Measurements from ENCODE around the gene IGBP1.
"Not testable (repeated sequence)": the region's sequence is repeated elsewhere in the genome, so short reads cannot be mapped to it uniquely, and the experiment has no call there.

Gene IGBP1

DNA sequence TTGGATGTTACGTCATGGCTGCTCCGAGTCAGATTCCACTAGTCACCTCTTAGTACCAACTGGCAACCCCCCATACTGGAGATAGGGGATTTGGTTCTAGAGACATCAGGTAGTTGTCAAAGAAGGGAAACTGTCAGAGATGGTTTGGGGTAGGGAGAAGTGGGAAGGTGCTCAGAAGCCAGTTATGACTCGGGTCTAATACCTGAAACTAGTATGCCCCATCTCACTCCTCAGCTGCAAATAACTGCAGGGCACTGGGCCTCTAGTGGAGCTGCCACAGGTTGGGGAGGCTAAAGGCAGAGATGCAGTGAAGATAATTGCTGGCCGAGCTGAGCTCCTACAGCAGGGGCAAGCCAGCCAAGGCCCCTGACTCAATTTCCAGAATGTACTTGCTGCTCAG is 41.0 kb upstream of the IGBP1 start:
- TF ChIP-seq, protein P1, sequence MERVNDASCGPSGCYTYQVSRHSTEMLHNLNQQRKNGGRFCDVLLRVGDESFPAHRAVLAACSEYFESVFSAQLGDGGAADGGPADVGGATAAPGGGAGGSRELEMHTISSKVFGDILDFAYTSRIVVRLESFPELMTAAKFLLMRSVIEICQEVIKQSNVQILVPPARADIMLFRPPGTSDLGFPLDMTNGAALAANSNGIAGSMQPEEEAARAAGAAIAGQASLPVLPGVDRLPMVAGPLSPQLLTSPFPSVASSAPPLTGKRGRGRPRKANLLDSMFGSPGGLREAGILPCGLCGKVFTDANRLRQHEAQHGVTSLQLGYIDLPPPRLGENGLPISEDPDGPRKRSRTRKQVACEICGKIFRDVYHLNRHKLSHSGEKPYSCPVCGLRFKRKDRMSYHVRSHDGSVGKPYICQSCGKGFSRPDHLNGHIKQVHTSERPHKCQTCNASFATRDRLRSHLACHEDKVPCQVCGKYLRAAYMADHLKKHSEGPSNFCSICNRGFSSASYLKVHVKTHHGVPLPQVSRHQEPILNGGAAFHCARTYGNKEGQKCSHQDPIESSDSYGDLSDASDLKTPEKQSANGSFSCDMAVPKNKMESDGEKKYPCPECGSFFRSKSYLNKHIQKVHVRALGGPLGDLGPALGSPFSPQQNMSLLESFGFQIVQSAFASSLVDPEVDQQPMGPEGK (CRISPR knock-in tag; IDR thresholded peaks at IDR 0.05; ENCODE audit: borderline replicate concordance), result no peak
- no peak for ATAC-seq

DNA sequence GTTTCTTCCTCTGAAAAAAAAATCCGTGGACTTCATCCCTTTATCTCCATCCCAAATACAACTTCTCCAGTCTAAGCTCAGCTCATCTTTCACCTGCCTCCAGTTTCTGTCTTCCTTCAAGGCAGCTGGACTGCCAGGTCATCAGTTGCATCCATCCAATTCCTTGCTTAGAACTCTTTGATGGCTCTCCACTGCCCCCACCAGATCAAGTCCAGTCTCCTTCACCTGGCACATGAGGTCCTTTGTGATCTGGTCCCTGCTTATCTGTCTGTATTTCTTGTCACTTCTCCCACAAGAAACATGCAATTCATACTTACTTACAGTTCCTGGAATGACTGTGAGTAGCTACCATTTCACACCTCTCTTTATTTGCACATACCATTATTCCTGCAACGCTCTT is 37.2 kb upstream of the IGBP1 start:
- no peak for TF ChIP-seq SNAI2 (CRISPR knock-in tag; IDR thresholded peaks at IDR 0.05)
- TF ChIP-seq OSR1 (CRISPR knock-in tag; IDR thresholded peaks at IDR 0.05), result no peak
- no peak for TF ChIP-seq PPARA (CRISPR knock-in tag; IDR thresholded peaks at IDR 0.05; ENCODE audit: borderline replicate concordance)
- TF ChIP-seq ARNTL (CRISPR knock-in tag; IDR thresholded peaks at IDR 0.05; ENCODE audit: borderline replicate concordance, low read depth), result no peak
- TF ChIP-seq TCF4 (CRISPR knock-in tag; IDR thresholded peaks at IDR 0.05; ENCODE audit: borderline replicate concordance), result no peak
- ATAC-seq, result peak; percentile 84

DNA sequence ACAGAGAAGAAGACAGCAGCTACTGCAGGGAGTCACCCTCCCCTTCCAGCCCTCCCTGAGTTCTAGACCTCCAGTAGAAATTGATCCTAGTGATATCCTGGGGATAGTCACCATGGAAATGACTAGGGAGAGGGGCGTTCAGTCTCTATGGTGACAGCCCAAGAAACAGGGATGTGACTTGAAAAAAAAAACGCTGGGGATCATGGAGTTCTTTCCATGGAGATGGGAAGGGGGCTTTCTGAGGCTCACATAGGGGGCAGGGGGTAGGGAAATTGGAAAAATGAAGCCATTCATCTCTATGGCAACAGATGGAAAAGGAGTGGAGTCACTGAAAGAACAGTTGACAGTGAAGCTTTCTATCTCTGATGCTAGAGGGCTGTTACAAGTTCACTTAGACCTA is 28.0 kb upstream of the IGBP1 start:
- no peak for ATAC-seq
- TF ChIP-seq ZNF565 (CRISPR knock-in tag; conservative IDR thresholded peaks at IDR 0.05; ENCODE audit: low read depth) (no peak), GLIS3 (CRISPR knock-in tag; IDR thresholded peaks at IDR 0.05) (no peak), SNAI2 (CRISPR knock-in tag; IDR thresholded peaks at IDR 0.05) (no peak), ZC3H10 (CRISPR knock-in tag; IDR thresholded peaks at IDR 0.05) (no peak), RARB (CRISPR knock-in tag; IDR thresholded peaks at IDR 0.05) (no peak), OSR1 (CRISPR knock-in tag; IDR thresholded peaks at IDR 0.05) (no peak), BACH2 (CRISPR knock-in tag; IDR thresholded peaks at IDR 0.05; ENCODE audit: borderline replicate concordance) (no peak), ZFP3 (CRISPR knock-in tag; IDR thresholded peaks at IDR 0.05) (no peak), ESRRG (CRISPR knock-in tag; IDR thresholded peaks at IDR 0.05) (no peak), TOX (CRISPR knock-in tag; IDR thresholded peaks at IDR 0.05; ENCODE audit: borderline replicate concordance) (no peak), ZNF70 (CRISPR knock-in tag; IDR thresholded peaks at IDR 0.05) (no peak), ISL1 (CRISPR knock-in tag; IDR thresholded peaks at IDR 0.05) (no peak), ZNF8 (CRISPR knock-in tag; IDR thresholded peaks at IDR 0.05) (no peak), ARNTL (CRISPR knock-in tag; IDR thresholded peaks at IDR 0.05; ENCODE audit: borderline replicate concordance, low read depth) (no peak), ZFP30 (CRISPR knock-in tag; IDR thresholded peaks at IDR 0.05) (no peak), PPARA (CRISPR knock-in tag; IDR thresholded peaks at IDR 0.05; ENCODE audit: borderline replicate concordance) (no peak), CSDC2 (CRISPR knock-in tag; IDR thresholded peaks at IDR 0.05) (no peak)
- TF ChIP-seq, protein P2, sequence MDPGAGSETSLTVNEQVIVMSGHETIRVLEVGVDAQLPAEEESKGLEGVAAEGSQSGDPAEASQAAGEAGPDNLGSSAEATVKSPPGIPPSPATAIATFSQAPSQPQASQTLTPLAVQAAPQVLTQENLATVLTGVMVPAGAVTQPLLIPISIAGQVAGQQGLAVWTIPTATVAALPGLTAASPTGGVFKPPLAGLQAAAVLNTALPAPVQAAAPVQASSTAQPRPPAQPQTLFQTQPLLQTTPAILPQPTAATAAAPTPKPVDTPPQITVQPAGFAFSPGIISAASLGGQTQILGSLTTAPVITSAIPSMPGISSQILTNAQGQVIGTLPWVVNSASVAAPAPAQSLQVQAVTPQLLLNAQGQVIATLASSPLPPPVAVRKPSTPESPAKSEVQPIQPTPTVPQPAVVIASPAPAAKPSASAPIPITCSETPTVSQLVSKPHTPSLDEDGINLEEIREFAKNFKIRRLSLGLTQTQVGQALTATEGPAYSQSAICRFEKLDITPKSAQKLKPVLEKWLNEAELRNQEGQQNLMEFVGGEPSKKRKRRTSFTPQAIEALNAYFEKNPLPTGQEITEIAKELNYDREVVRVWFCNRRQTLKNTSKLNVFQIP (CRISPR knock-in tag; IDR thresholded peaks at IDR 0.05; ENCODE audit: borderline replicate concordance, low read depth), result no peak
- TF ChIP-seq, protein P1 (CRISPR knock-in tag; IDR thresholded peaks at IDR 0.05; ENCODE audit: borderline replicate concordance), result no peak
- TF ChIP-seq, protein P3, sequence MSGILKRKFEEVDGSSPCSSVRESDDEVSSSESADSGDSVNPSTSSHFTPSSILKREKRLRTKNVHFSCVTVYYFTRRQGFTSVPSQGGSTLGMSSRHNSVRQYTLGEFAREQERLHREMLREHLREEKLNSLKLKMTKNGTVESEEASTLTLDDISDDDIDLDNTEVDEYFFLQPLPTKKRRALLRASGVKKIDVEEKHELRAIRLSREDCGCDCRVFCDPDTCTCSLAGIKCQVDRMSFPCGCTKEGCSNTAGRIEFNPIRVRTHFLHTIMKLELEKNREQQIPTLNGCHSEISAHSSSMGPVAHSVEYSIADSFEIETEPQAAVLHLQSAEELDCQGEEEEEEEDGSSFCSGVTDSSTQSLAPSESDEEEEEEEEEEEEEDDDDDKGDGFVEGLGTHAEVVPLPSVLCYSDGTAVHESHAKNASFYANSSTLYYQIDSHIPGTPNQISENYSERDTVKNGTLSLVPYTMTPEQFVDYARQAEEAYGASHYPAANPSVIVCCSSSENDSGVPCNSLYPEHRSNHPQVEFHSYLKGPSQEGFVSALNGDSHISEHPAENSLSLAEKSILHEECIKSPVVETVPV (CRISPR knock-in tag; IDR thresholded peaks at IDR 0.05), result no peak

DNA sequence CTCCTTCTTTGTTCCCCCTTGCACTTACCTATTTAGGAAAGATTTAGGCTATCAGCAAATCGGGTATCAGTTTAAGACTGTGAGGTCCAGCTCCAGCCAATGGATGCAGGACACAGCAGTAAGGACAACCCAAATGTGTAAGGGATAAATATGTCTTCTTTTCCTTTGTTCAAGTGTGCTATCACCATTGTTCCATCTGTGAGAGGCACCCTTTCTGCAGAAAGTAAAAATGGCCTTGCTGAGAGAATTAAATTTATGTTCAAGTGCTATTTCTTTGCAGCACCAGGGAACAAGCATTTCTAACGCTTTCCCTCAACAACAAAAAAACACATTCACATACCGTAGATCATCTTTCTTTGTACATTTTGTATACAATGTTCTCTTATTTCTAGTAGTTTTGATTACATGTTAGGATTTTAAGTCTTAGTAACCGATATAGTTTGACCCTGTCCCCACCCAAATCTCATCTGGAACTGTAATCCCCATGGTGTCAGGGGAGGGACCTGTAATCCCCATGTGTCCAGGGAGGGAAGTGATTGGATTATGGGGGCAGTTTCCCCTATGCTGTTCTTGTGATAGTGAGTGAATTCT is 21.7 kb upstream of the IGBP1 start:
- not testable (repeated sequence) for ATAC-seq

DNA sequence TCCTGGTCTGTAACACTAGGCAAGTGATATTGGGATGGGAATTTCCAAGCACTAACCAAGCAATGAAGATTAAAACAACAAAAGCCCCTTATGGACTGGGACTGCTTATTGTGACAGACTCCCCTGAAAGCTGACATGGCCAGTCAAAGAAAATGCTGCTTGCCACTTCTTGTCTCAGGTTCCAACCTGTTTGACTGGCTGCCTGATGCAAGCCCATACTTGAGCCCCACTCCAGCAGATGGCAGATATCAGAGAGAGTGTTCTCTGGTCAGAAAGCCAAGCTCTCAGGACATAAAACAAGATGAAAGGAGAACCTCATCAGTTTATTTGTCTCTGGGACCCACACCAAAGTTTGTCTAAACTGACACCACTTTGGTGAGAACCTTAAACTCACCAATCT is 15.5 kb upstream of the IGBP1 start:
- no peak for ATAC-seq
- TF ChIP-seq ZC3H10 (CRISPR knock-in tag; IDR thresholded peaks at IDR 0.05) (no peak), CSDC2 (CRISPR knock-in tag; IDR thresholded peaks at IDR 0.05) (no peak), GLIS3 (CRISPR knock-in tag; IDR thresholded peaks at IDR 0.05) (no peak)
- TF ChIP-seq, protein P2 (CRISPR knock-in tag; IDR thresholded peaks at IDR 0.05; ENCODE audit: borderline replicate concordance, low read depth), result no peak

DNA sequence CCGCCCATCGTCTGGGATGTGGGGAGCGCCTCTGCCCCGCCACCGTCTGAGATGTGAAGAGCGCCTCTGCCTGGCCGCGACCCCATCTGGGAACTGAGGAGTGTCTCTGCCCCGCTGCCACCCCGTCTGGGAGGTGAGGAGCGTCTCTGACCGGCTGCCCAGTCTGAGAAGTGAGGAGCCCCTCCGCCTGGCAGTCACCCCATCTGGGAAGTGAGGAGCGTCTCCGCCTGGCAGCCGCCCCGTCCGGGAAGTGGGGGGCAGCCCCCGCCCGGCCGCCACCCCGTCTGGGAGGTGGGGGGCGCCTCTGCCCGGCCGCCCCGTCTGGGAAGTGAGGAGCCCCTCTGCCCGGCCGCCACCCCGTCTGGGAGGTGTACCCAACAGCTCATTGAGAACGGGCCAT is 10.2 kb upstream of the IGBP1 start:
- not testable (repeated sequence) for ATAC-seq

Measured in SK-N-SH treated with all-trans-retinoic acid at 6 μM for 48 hours (cell line).